Peyer's patch (tissue), 4 donors: ENCODE measurements around the gene CDH4. TPM values are rescaled to one million over a fixed set of nuclear protein-coding genes. Genes with fewer than 3 reads are reported as not detected.

ENCODE experiments used
- DNase-seq, 3 donors: peaks; one replicate each; pipeline ENCODE4 v3.0.0-alpha.2; 2017 to 2019
- H3K27ac ChIP-seq, 4 donors: fragments of 200-600 bp; sonication (generic); one replicate each; pipeline ENCODE4 v1.5.1; 2016 to 2019
- H3K27me3 ChIP-seq, 2 donors: fragments of 200-600 bp; sonication (generic); one replicate each; pipeline ENCODE4 v1.5.1; 2019
- H3K36me3 ChIP-seq, 3 donors: fragments of 200-600 bp; sonication (generic); one replicate each; pipeline ENCODE4 v1.5.1; 2016 to 2019
- H3K4me1 ChIP-seq, 4 donors: fragments of 200-600 bp; sonication (generic); one replicate each; pipeline ENCODE4 v1.5.1; 2016 to 2019
- H3K4me3 ChIP-seq, 4 donors: fragments of 200-600 bp; sonication (generic); 1 replicate in 3 of 4; 2 replicates in 1 of 4; pipeline ENCODE4 v1.5.1; 2016 to 2019; ENCODE audit warnings: mild to moderate bottlenecking in 1 of 4
- H3K9me3 ChIP-seq, 4 donors: fragments of 200-600 bp; sonication (generic); one replicate each; pipeline ENCODE4 v1.5.1; 2016 to 2019; ENCODE audit warnings: mild to moderate bottlenecking in 1 of 4
- POLR2A ChIP-seq, 2 donors: fragments of 450-650 bp; IDR thresholded peaks; one replicate each; pipeline ENCODE4 v1.5.1; 2017; ENCODE audit warnings: antibody characterized with exemption in 2 of 2, mild to moderate bottlenecking in 2 of 2, moderate library complexity in 2 of 2
- total RNA-seq, 4 donors: library from RNA; depleted of rRNA; stranded (reverse); fragments of >200 nt; gene quantifications; one replicate each; pipeline ENCODE4 v1.1.0, GENCODE V29; 2016
- TF ChIP-seq, protein P1 (sequence below), 6 experiments: fragments of 450-650 bp in 4 of 6; fragments of 200-600 bp in 2 of 6; sonication (generic) in 1 of 6; IDR thresholded peaks; one replicate each; pipeline ENCODE4 v1.5.1; 2017 to 2019; ENCODE audit warnings: antibody characterized with exemption in 6 of 6, mild to moderate bottlenecking in 3 of 6, moderate library complexity in 1 of 6

CDH4 gene
- total RNA-seq, 4 donors from 2014 or later: 0.27 TPM; not detected in 3

DNA sequence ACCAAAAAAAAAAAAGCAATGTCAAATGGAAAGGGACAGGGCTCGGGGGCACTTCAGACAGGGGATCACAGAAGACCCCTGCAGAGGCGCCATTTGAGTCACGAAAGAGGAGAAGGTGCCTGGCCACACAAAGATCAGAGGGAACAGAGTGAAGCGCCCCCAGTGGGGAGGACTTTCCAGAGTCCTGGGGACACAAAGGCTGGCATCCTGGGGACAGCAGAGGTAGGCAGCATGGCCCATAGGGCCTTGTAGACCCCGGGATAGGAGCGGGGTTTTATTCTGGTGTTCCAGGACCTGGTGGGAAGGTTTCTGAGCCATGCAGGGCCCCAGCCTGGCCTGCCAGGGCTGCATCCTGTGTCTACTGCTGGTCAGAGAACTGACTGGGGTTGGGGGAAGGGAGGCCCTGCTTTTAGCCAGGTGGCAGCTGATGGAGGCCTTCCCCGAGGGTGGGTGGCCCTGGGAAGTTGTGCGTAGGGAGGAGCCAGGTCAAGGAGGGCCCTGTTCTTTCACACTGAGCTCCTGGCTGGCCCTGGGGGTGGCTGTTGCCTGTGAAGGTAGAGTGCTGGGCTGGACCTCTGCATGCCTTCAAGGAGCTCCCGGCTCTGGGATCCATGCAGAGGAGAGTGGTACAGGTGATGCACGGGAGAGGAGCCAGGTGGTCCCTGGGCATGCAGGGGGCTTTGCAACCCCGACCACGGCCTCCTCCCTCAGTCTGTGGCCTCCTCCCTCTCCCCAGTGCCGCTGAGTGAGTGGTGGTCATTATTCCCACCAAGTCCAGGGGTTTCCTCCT, 117.9 kb downstream of the CDH4 start:
- Histone ChIP-seq H3K9me3 (no peaks in the 10 kb centered on the region), H3K4me1 (no peaks in the 10 kb centered on the region), H3K4me3 (no peak overlapping the region), H3K27ac (no peak overlapping the region), H3K36me3 (no peaks in the 10 kb centered on the region), H3K27me3 (no peaks in the 10 kb centered on the region)
- TF ChIP-seq POLR2A (IDR thresholded peaks at IDR 0.05): no peak
- TF ChIP-seq, protein P1, sequence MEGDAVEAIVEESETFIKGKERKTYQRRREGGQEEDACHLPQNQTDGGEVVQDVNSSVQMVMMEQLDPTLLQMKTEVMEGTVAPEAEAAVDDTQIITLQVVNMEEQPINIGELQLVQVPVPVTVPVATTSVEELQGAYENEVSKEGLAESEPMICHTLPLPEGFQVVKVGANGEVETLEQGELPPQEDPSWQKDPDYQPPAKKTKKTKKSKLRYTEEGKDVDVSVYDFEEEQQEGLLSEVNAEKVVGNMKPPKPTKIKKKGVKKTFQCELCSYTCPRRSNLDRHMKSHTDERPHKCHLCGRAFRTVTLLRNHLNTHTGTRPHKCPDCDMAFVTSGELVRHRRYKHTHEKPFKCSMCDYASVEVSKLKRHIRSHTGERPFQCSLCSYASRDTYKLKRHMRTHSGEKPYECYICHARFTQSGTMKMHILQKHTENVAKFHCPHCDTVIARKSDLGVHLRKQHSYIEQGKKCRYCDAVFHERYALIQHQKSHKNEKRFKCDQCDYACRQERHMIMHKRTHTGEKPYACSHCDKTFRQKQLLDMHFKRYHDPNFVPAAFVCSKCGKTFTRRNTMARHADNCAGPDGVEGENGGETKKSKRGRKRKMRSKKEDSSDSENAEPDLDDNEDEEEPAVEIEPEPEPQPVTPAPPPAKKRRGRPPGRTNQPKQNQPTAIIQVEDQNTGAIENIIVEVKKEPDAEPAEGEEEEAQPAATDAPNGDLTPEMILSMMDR (IDR thresholded peaks at IDR 0.05): no peak
- no peak for DNase-seq

DNA sequence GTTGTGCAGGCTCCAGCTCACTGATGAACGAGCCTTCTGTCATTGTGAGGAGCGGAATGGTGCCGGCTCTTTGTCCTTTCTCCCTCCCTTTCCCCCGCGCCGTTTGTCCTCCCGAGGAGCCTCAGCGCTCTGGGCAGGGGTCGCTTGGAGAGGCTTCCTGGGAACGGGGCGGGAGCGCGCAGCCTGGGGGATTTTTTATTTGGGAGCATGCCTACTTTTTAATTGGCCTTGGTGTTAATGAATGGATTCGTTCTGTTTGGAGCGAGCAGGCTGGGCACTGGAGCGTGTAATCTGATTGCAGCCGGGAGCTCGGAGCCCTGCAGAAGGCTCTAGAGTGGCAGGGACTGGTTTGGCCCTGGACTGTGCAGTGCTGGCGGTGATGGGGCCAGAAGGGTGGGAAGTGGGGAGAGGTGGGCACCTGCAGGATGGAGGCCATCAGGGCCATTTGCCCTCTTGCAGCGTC, 118.8 kb downstream of the CDH4 start:
- H3K36me3 ChIP-seq: no peaks in the 10 kb centered on the region
- TF ChIP-seq POLR2A (IDR thresholded peaks at IDR 0.05): no peak
- TF ChIP-seq, protein P1 (IDR thresholded peaks at IDR 0.05): no peak
- no peak overlapping the region for H3K4me3 ChIP-seq
- H3K27me3 ChIP-seq: no peaks in the 10 kb centered on the region
- H3K9me3 ChIP-seq: no peaks in the 10 kb centered on the region
- DNase-seq: no peak
- no peak overlapping the region for H3K27ac ChIP-seq
- H3K4me1 ChIP-seq: no peaks in the 10 kb centered on the region

DNA sequence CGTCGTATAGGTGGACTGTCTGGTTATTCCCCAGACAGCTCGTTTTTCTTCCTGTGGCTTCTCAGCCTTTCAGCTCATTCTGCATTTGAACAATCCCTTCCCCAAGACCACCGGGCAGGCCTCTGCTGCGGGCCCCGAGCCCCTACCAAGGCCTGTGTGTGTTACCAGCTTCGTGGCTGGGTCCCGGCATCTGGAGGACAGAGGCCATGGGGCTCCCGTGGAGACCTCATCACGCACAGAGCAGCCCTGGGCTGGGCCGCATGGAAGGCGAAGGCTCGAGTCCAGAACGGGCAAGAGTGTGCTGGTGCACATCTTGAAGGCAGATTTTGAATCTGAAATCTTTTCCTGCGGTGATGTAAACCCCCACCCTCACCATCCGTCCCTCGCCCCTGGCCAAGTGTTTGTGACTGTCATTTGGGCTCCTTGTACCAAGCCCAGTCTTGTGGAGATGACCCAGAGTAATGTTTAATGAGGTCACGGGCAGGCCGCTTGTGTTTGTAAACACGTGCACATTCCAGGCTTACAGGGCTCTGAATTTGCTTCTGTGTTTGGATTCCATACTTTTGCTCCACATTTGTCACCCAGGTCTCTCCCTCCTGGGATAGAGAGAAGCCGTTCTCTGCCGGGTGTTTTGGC, 119.6 kb downstream of the CDH4 start:
- TF ChIP-seq POLR2A (IDR thresholded peaks at IDR 0.05): no peak
- TF ChIP-seq, protein P1 (IDR thresholded peaks at IDR 0.05): no peak
- Histone ChIP-seq H3K9me3 (no peaks in the 10 kb centered on the region), H3K36me3 (no peaks in the 10 kb centered on the region), H3K27ac (no peak overlapping the region), H3K4me3 (no peak overlapping the region), H3K27me3 (no peaks in the 10 kb centered on the region), H3K4me1 (no peaks in the 10 kb centered on the region)
- DNase-seq: no peak

DNA sequence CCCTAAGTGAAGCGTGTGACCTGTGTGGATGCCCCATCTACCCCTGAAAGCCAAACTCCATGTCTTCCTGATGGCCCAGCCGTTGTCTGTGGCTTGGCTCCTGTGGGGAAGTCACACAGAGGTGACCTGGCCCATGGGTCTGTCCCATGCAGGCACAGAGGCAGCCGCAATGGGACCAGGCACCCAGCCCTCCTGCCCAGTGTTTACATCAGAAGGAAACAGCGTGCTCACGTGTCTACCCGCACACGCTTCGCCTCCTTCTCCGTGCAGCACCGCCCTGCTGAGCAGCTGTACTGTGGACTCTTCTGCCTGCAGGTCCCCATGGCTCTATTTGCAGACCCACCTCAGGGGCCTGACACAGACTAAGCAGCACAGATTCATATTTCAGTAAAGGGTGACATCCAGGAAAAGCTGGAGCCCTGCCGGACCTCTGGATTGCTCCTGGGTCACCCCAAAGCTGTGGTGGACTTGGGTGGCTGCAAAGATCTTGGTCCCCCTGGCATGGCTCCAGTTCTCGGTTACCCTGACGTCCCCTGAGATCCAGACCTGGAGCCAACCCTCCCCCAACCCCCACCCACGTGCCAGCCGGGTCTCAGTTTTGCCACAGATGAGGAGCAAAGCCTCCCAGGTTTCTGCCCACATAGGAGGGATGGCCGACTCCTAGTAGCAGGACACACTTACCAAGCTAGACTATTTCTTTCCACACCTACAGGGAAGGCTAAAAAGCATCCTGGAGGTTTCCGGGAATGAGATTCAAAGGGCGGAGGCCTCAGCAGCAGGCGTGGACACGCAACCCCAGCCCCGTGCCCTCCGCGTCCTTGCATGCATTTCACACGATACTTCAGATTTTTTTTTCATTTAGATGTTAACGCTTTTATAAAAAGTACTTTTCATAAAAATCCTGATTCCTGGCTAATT, 120.3 kb downstream of the CDH4 start:
- Histone ChIP-seq H3K4me3 (no peak overlapping the region), H3K4me1 (no peaks in the 10 kb centered on the region), H3K9me3 (no peaks in the 10 kb centered on the region), H3K36me3 (no peaks in the 10 kb centered on the region), H3K27ac (no peak overlapping the region), H3K27me3 (no peaks in the 10 kb centered on the region)
- no peak for TF ChIP-seq POLR2A (IDR thresholded peaks at IDR 0.05)
- TF ChIP-seq, protein P1 (IDR thresholded peaks at IDR 0.05): no peak
- no peak for DNase-seq

DNA sequence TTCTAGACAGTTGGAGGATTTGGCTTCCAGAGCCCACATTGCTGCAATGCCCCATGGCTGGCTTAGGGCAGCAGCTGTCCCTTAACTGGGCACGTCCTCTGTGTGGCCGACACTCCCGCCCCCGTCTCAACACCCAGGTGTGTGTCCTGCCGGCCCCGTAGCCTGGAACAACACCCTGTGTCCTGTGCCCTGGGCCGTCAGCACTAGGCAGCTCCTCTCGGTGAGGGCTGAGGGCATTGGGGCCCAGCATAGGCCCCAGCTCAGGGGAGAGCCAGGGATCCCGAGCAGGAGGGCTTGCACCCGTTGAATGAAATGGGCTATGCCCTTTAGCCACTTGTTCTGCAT, 121.0 kb downstream of the CDH4 start:
- TF ChIP-seq, protein P1 (IDR thresholded peaks at IDR 0.05): no peak
- no peak for TF ChIP-seq POLR2A (IDR thresholded peaks at IDR 0.05)
- DNase-seq: no peak
- Histone ChIP-seq H3K36me3 (no peaks in the 10 kb centered on the region), H3K4me1 (no peaks in the 10 kb centered on the region), H3K27me3 (no peaks in the 10 kb centered on the region), H3K9me3 (no peaks in the 10 kb centered on the region), H3K4me3 (no peak overlapping the region), H3K27ac (no peak overlapping the region)
